ACC112 (cell line): ENCODE results near the gene LAS1L.
"Not testable (repeated sequence)": the region's sequence is repeated elsewhere in the genome, so short reads cannot be mapped to it uniquely, and the experiment has no call there.

ENCODE experiments used
- H2AFZ ChIP-seq: fragments of 200-600 bp; sonication (generic); one replicate; pipeline ENCODE4 v1.6.0; 2017; ENCODE audit warnings: antibody characterized with exemption, low read length; ENCODE audit not compliant: unreplicated experiment
- H3K27ac ChIP-seq: fragments of 200-600 bp; sonication (generic); 2 replicates; pipeline ENCODE4 v1.5.1; 2014; ENCODE audit warnings: low read depth, mild to moderate bottlenecking, antibody characterized with exemption, low read length, moderate library complexity
- H3K27me3 ChIP-seq: fragments of 200-600 bp; sonication (generic); 2 replicates; pipeline ENCODE4 v1.6.1; 2014; ENCODE audit warnings: mild to moderate bottlenecking, antibody characterized with exemption, low read length, moderate library complexity, mixed read lengths; ENCODE audit not compliant: insufficient read depth
- H3K36me3 ChIP-seq: fragments of 200-600 bp; sonication (generic); 2 replicates; pipeline ENCODE4 v1.6.1; 2016; ENCODE audit warnings: mild to moderate bottlenecking, antibody characterized with exemption, low read length, moderate library complexity, mixed read lengths; ENCODE audit not compliant: insufficient read depth
- H3K4me1 ChIP-seq: fragments of 200-600 bp; sonication (generic); one replicate; pipeline ENCODE4 v1.6.1; 2016; ENCODE audit warnings: low read length, mixed read lengths; ENCODE audit not compliant: insufficient read depth, unreplicated experiment, control insufficient read depth
- H3K4me3 ChIP-seq: fragments of 200-600 bp; sonication (generic); 2 replicates; pipeline ENCODE4 v1.5.1; 2014; ENCODE audit warnings: mild to moderate bottlenecking, low read depth, low read length
- H3K79me2 ChIP-seq: fragments of 200-600 bp; sonication (generic); one replicate; pipeline ENCODE4 v1.6.0; 2016; ENCODE audit warnings: low read length; ENCODE audit not compliant: control insufficient read depth, unreplicated experiment, insufficient read depth

LAS1L gene

GRCh38 chrX:65517923-65518322, 16.7 kb downstream of the LAS1L start:
- Histone ChIP-seq H3K4me1 (peaks cover 2% of the 10 kb centered on the region), H3K4me3 (no peak overlapping the region), H2AFZ (no peak overlapping the region), H3K27me3 (no peaks in the 10 kb centered on the region), H3K36me3 (no peaks in the 10 kb centered on the region), H3K27ac (no peak overlapping the region), H3K79me2 (no peaks in the 10 kb centered on the region)

GRCh38 chrX:65516756-65517155, 17.8 kb downstream of the LAS1L start:
- H3K79me2 ChIP-seq: no peaks in the 10 kb centered on the region
- H3K27me3 ChIP-seq: no peaks in the 10 kb centered on the region
- no peaks in the 10 kb centered on the region for H3K4me1 ChIP-seq
- no peak overlapping the region for H2AFZ ChIP-seq
- H3K36me3 ChIP-seq: no peaks in the 10 kb centered on the region
- no peak overlapping the region for H3K27ac ChIP-seq
- no peak overlapping the region for H3K4me3 ChIP-seq

GRCh38 chrX:65513610-65514009, 21.0 kb downstream of the LAS1L start:
- Histone ChIP-seq H3K27ac (no peak overlapping the region), H3K27me3 (no peaks in the 10 kb centered on the region), H3K4me3 (no peak overlapping the region), H2AFZ (no peak overlapping the region), H3K79me2 (no peaks in the 10 kb centered on the region), H3K4me1 (no peaks in the 10 kb centered on the region), H3K36me3 (no peaks in the 10 kb centered on the region)

GRCh38 chrX:65509400-65509799, 25.2 kb downstream of the LAS1L start:
- no peak overlapping the region for H3K27ac ChIP-seq
- no peaks in the 10 kb centered on the region for H3K79me2 ChIP-seq
- H3K36me3 ChIP-seq: no peaks in the 10 kb centered on the region
- H3K4me1 ChIP-seq: no peaks in the 10 kb centered on the region
- H2AFZ ChIP-seq: no peak overlapping the region
- no peaks in the 10 kb centered on the region for H3K27me3 ChIP-seq
- H3K4me3 ChIP-seq: no peak overlapping the region

GRCh38 chrX:65508851-65509250, 25.7 kb downstream of the LAS1L start:
- H3K27ac ChIP-seq: no peak overlapping the region
- H3K4me1 ChIP-seq: no peaks in the 10 kb centered on the region
- no peaks in the 10 kb centered on the region for H3K36me3 ChIP-seq
- no peak overlapping the region for H2AFZ ChIP-seq
- no peaks in the 10 kb centered on the region for H3K27me3 ChIP-seq
- no peaks in the 10 kb centered on the region for H3K79me2 ChIP-seq
- H3K4me3 ChIP-seq: no peak overlapping the region

- Histone ChIP-seq H3K79me2 (no peaks in the 10 kb centered on the region), H3K27me3 (no peaks in the 10 kb centered on the region), H3K36me3 (no peaks in the 10 kb centered on the region), H3K27ac (no peak overlapping the region), H3K4me3 (no peak overlapping the region), H2AFZ (no peak overlapping the region), H3K4me1 (no peaks in the 10 kb centered on the region)
Measured at GRCh38 chrX:65502618-65503017, 32.0 kb downstream of the LAS1L start.

- no peak overlapping the region for H2AFZ ChIP-seq
- H3K4me1 ChIP-seq: no peaks in the 10 kb centered on the region
- no peak overlapping the region for H3K27ac ChIP-seq
- no peaks in the 10 kb centered on the region for H3K27me3 ChIP-seq
- H3K79me2 ChIP-seq: no peaks in the 10 kb centered on the region
- H3K36me3 ChIP-seq: no peaks in the 10 kb centered on the region
- H3K4me3 ChIP-seq: no peak overlapping the region
Measured at GRCh38 chrX:65493431-65493830, 41.2 kb downstream of the LAS1L start.

GRCh38 chrX:65491620-65492019, 43.0 kb downstream of the LAS1L start:
- no peak overlapping the region for H2AFZ ChIP-seq
- no peaks in the 10 kb centered on the region for H3K79me2 ChIP-seq
- no peaks in the 10 kb centered on the region for H3K27me3 ChIP-seq
- H3K27ac ChIP-seq: no peak overlapping the region
- no peaks in the 10 kb centered on the region for H3K36me3 ChIP-seq
- H3K4me3 ChIP-seq: no peak overlapping the region
- no peaks in the 10 kb centered on the region for H3K4me1 ChIP-seq

GRCh38 chrX:65488495-65488894, 46.1 kb downstream of the LAS1L start:
- no peak overlapping the region for H2AFZ ChIP-seq
- H3K27ac ChIP-seq: no peak overlapping the region
- no peaks in the 10 kb centered on the region for H3K36me3 ChIP-seq
- no peak overlapping the region for H3K4me3 ChIP-seq
- no peaks in the 10 kb centered on the region for H3K4me1 ChIP-seq
- no peaks in the 10 kb centered on the region for H3K79me2 ChIP-seq
- no peaks in the 10 kb centered on the region for H3K27me3 ChIP-seq

GRCh38 chrX:65480960-65481359, 53.6 kb downstream of the LAS1L start:
- H3K4me3 ChIP-seq: no peak overlapping the region
- H3K79me2 ChIP-seq: no peaks in the 10 kb centered on the region
- H3K27ac ChIP-seq: no peak overlapping the region
- no peaks in the 10 kb centered on the region for H3K36me3 ChIP-seq
- H2AFZ ChIP-seq: no peak overlapping the region
- H3K27me3 ChIP-seq: no peaks in the 10 kb centered on the region
- no peaks in the 10 kb centered on the region for H3K4me1 ChIP-seq

- not testable (repeated sequence) for H3K27me3 ChIP-seq, H3K79me2 ChIP-seq, H3K4me1 ChIP-seq, H3K36me3 ChIP-seq, H3K4me3 ChIP-seq, H3K27ac ChIP-seq, H2AFZ ChIP-seq
Measured at GRCh38 chrX:65479102-65479501, 55.5 kb downstream of the LAS1L start.

GRCh38 chrX:65476564-65476963, 58.0 kb downstream of the LAS1L start:
- H3K4me3 ChIP-seq: no peak overlapping the region
- H3K79me2 ChIP-seq: no peaks in the 10 kb centered on the region

More at GRCh38 chrX:65476564-65476963, 58.0 kb downstream of the LAS1L start:
- Histone ChIP-seq H3K27ac (no peak overlapping the region), H3K4me1 (no peaks in the 10 kb centered on the region), H3K36me3 (no peaks in the 10 kb centered on the region), H2AFZ (no peak overlapping the region), H3K27me3 (no peaks in the 10 kb centered on the region)
